Small intestine (tissue), 16 donors: ENCODE measurements around the gene CLEC2L. TPM values are rescaled to one million over a fixed set of nuclear protein-coding genes. Genes with fewer than 3 reads are reported as not detected.

Source experiments
- DNase-seq, 2 donors: peaks; one replicate each; pipeline versions ENCODE4 v3.0.0 to v3.0.0-alpha.2; 2013
- FAIRE-seq: peaks from 2 replicates; lab custom pipeline; 2012; peaks lifted over from hg19 to GRCh38; lab: Jason Lieb, UNC
- H3K27ac ChIP-seq, 3 donors: one replicate each; pipeline ENCODE4 v1.5.1; 2013; ENCODE audit warnings: low read length in 2 of 3, mild to moderate bottlenecking in 2 of 3, control low read depth in 1 of 3, inconsistent platforms in 1 of 3, low read depth in 1 of 3, moderate library complexity in 1 of 3
- H3K27me3 ChIP-seq, 3 donors: one replicate each; pipeline ENCODE4 v1.6.1; 2013; ENCODE audit warnings: low read length in 3 of 3, inconsistent platforms in 1 of 3; ENCODE audit not compliant: control insufficient read depth in 3 of 3, insufficient read depth in 3 of 3
- H3K36me3 ChIP-seq, 3 donors: one replicate each; pipeline ENCODE4 v1.6.1; 2013; ENCODE audit warnings: low read length in 3 of 3, inconsistent platforms in 1 of 3, low read depth in 1 of 3, mild to moderate bottlenecking in 1 of 3, moderate library complexity in 1 of 3; ENCODE audit not compliant: control insufficient read depth in 3 of 3, insufficient read depth in 2 of 3
- H3K4me1 ChIP-seq, 3 donors: one replicate each; pipeline ENCODE4 v1.6.1; 2013; ENCODE audit warnings: low read length in 2 of 3, inconsistent platforms in 1 of 3, low read depth in 1 of 3, mild to moderate bottlenecking in 1 of 3, moderate library complexity in 1 of 3; ENCODE audit not compliant: control insufficient read depth in 3 of 3, insufficient read depth in 2 of 3
- H3K4me3 ChIP-seq, 3 donors: one replicate each; pipeline ENCODE4 v1.5.1; 2013; ENCODE audit warnings: low read length in 3 of 3, control low read depth in 1 of 3, inconsistent platforms in 1 of 3, low read depth in 1 of 3, mild to moderate bottlenecking in 1 of 3, moderate library complexity in 1 of 3
- H3K9me3 ChIP-seq, 2 donors: one replicate each; pipeline ENCODE4 v1.6.1; 2013; ENCODE audit warnings: low read depth in 1 of 2, low read length in 1 of 2; ENCODE audit not compliant: control insufficient read depth in 2 of 2, insufficient read depth in 1 of 2
- WGBS, 3 donors: extraction: QIAGEN DNeasy Blood & Tissue Kit; methylation state at CpG; one replicate each; pipeline ENCODE4 v1.1.7; 2013; 5-methylcytosine and 5-hydroxymethylcytosine counted together
- long read RNA-seq, 10 donors: transcript quantifications; one replicate each; lab custom pipeline, GENCODE V29; 2026
- polyA plus RNA-seq, 4 donors: library from polyadenylated mRNA; stranded (reverse) in 3 of 4; unstranded in 1 of 4; fragments of 200-250 nt in 3 of 4; fragments of 120-200 nt in 1 of 4; gene quantifications; one replicate each; pipeline versions ENCODE4 v1.2.1 to v1.2.3, GENCODE V29; 2013
- donor health status: healthy with polysubstance abuse.
- donor health status: control.
- donor health status: control.
- donor health status: Bipolar disorder and iron deficiency.
- donor health status: healthy.

Gene CLEC2L
- 1 to 10 TPM in 1 of 4 donors, under 1 TPM in 1, not detected in 2; 0.22 to 1.4 TPM for polyA plus RNA-seq
- long read RNA-seq, donor 1, partial matches to known transcripts: 0 of 2 reads
- long read RNA-seq, donor 1, other reads (novel, unspliced or antisense): 0 of 2 reads
- long read RNA-seq, donor 2, partial matches to known transcripts: 0 of 1 reads
- long read RNA-seq, donor 2, other reads (novel, unspliced or antisense): 0 of 1 reads
- long read RNA-seq, donor 3: 0 reads
- long read RNA-seq, donor 4: 0 reads
- long read RNA-seq, donor 5, partial matches to known transcripts: 0 of 1 reads
- long read RNA-seq, donor 5, other reads (novel, unspliced or antisense): 0 of 1 reads
- long read RNA-seq, donor 6: 0 reads
- long read RNA-seq, donor 7: 0 reads
- long read RNA-seq, donor 8: 0 reads
- long read RNA-seq, donor 9, partial matches to known transcripts: 0 of 1 reads
- long read RNA-seq, donor 9, other reads (novel, unspliced or antisense): 0 of 1 reads
- long read RNA-seq, donor 10, partial matches to known transcripts: 0 of 2 reads
- long read RNA-seq, donor 10, other reads (novel, unspliced or antisense): 0 of 2 reads

GRCh38 chr7:139523199-139523941, at the start of gene CLEC2L:
Gene CLEC2L (plus strand): TSS chr7:139523685. CDS start chr7:139523928, 243 bp downstream.
- H3K4me1 ChIP-seq: no peaks in the 10 kb centered on the region
- H3K4me3 ChIP-seq: peak within 1 kb of the TSS in 2 of 3 donors; percentile 8 to 34
- 3% methylated on average over 43 to 75 of the region's 75 CpGs for WGBS, 3 donors
- H3K9me3 ChIP-seq: peaks cover 0 to 4% of the 10 kb centered on the region in 2 donors
- DNase-seq (peak in 1 of 2 donors; percentile 33), FAIRE-seq (no peak)
- no peaks in the 10 kb centered on the region for H3K36me3 ChIP-seq
- H3K27me3 ChIP-seq: peaks cover 4 to 49% (median 9%) of the 10 kb centered on the region in 3 donors
- no peak within 1 kb of the TSS for H3K27ac ChIP-seq

GRCh38 chr7:139476139-139476538, 47.3 kb upstream of the CLEC2L start:
- WGBS, 3 donors: 90 to 95% (median 91%) methylated on average over 8 of the region's 8 CpGs
- H3K4me1 ChIP-seq: no peaks in the 10 kb centered on the region
- H3K9me3 ChIP-seq: peaks cover 0 to 5% of the 10 kb centered on the region in 2 donors
- H3K4me3 ChIP-seq: no peak overlapping the region
- no peak for FAIRE-seq
- no peak for DNase-seq
- H3K36me3 ChIP-seq: no peaks in the 10 kb centered on the region
- H3K27ac ChIP-seq: no peak overlapping the region
- peaks cover 0 to 4% (median under 1%) of the 10 kb centered on the region in 3 donors for H3K27me3 ChIP-seq

GRCh38 chr7:139476891-139477290, 46.6 kb upstream of the CLEC2L start:
- FAIRE-seq (no peak), DNase-seq (no peak)
- Histone ChIP-seq H3K4me3 (no peak overlapping the region), H3K36me3 (no peaks in the 10 kb centered on the region), H3K27me3 (peaks cover 0 to 11% (median 3%) of the 10 kb centered on the region in 3 donors), H3K4me1 (no peaks in the 10 kb centered on the region), H3K9me3 (peaks cover 0 to 5% of the 10 kb centered on the region in 2 donors), H3K27ac (no peak overlapping the region)
- 85 to 88% (median 88%) methylated on average over 6 of the region's 6 CpGs for WGBS, 3 donors

GRCh38 chr7:139479620-139480019, 43.9 kb upstream of the CLEC2L start:
- Histone ChIP-seq H3K27me3 (peaks cover 7 to 35% (median 19%) of the 10 kb centered on the region in 3 donors), H3K36me3 (no peaks in the 10 kb centered on the region), H3K27ac (no peak overlapping the region), H3K4me1 (peaks cover 0 to 5% (median 0%) of the 10 kb centered on the region in 3 donors), H3K9me3 (no peaks in the 10 kb centered on the region), H3K4me3 (no peak overlapping the region)
- WGBS, 3 donors: 16 to 51% (median 27%) methylated on average over 4 of the region's 4 CpGs
- DNase-seq: peak in 1 of 2 donors; percentile 61
- no peak for FAIRE-seq

GRCh38 chr7:139481364-139481763, 42.1 kb upstream of the CLEC2L start:
- Histone ChIP-seq H3K4me1 (peaks cover 0 to 5% (median 0%) of the 10 kb centered on the region in 3 donors), H3K9me3 (no peaks in the 10 kb centered on the region), H3K4me3 (no peak overlapping the region), H3K27ac (no peak overlapping the region), H3K27me3 (peaks cover 7 to 39% (median 19%) of the 10 kb centered on the region in 3 donors), H3K36me3 (no peaks in the 10 kb centered on the region)
- FAIRE-seq: no peak
- no peak for DNase-seq
- 70 to 83% (median 77%) methylated on average over 4 of the region's 4 CpGs for WGBS, 3 donors

- Histone ChIP-seq H3K27me3 (peaks cover 7 to 45% (median 19%) of the 10 kb centered on the region in 3 donors), H3K9me3 (no peaks in the 10 kb centered on the region)
- FAIRE-seq: no peak
These were observed 41.4 kb upstream of the CLEC2L start for GRCh38 chr7:139482122-139482521.

GRCh38 chr7:139482662-139483466, 40.6 kb upstream of the CLEC2L start:
- DNase-seq: peak in 1 of 2 donors; percentile 39
- Histone ChIP-seq H3K9me3 (no peaks in the 10 kb centered on the region), H3K27ac (no peak overlapping the region), H3K4me3 (peak overlapping the region in 1 of 3 donors; percentile 34), H3K36me3 (no peaks in the 10 kb centered on the region), H3K4me1 (peaks cover 0 to 5% (median 0%) of the 10 kb centered on the region in 3 donors), H3K27me3 (peaks cover 7 to 48% (median 19%) of the 10 kb centered on the region in 3 donors)
- no peak for FAIRE-seq
- WGBS, 3 donors: 2 to 5% (median 3%) methylated on average over 60 to 90 of the region's 90 CpGs

More at GRCh38 chr7:139482122-139482521, 41.4 kb upstream of the CLEC2L start:
- no peak for DNase-seq
- Histone ChIP-seq H3K4me3 (no peak overlapping the region), H3K4me1 (peaks cover 0 to 5% (median 0%) of the 10 kb centered on the region in 3 donors), H3K27ac (no peak overlapping the region), H3K36me3 (no peaks in the 10 kb centered on the region)
- WGBS, 3 donors: 50 to 65% (median 60%) methylated on average over 8 of the region's 8 CpGs
